HEK293T (cell line): ENCODE measurements around the gene LSS.
A peak's percentile ranks its signal among the peaks of the same experiment; 100 is the strongest.
"Not testable (repeated sequence)": the region's sequence is repeated elsewhere in the genome, so short reads cannot be mapped to it uniquely, and the experiment has no call there.

Experiments
- CTCF ChIA-PET: fragments of 350-600 bp; formaldehyde crosslinking; extraction: SDS; loops from one replicate; lab custom pipeline; 2021; ENCODE audit warnings: antibody characterized with exemption, inconsistent platforms; lab: Yijun Ruan, JAX
- POLR2A ChIA-PET: fragments of 350-600 bp; formaldehyde crosslinking; extraction: SDS; loops from one replicate; lab custom pipeline; 2020; ENCODE audit warnings: antibody characterized with exemption, inconsistent platforms; lab: Yijun Ruan, JAX
- DNase-seq: peaks from one replicate; pipeline ENCODE4 v3.0.0; 2012; ENCODE audit warnings: mixed read lengths; ENCODE audit errors: extremely low spot score
- ARNT ChIP-seq: fragments of 450-650 bp; IDR thresholded peaks from 2 replicates; pipeline ENCODE4 v1.6.1; 2017; ENCODE audit warnings: mild to moderate bottlenecking
- BHLHE40 ChIP-seq: fragments of 450-650 bp; IDR thresholded peaks from 2 replicates; pipeline ENCODE4 v1.6.1; 2016; ENCODE audit warnings: mild to moderate bottlenecking, moderate library complexity, borderline replicate concordance
- CTBP1 ChIP-seq: fragments of 450-650 bp; IDR thresholded peaks from 2 replicates; pipeline ENCODE4 v1.6.1; 2016; ENCODE audit warnings: borderline replicate concordance
- ELF4 ChIP-seq: fragments of 450-650 bp; IDR thresholded peaks from 2 replicates; pipeline ENCODE4 v1.6.1; 2017; ENCODE audit warnings: antibody characterized with exemption
- FOXA1 ChIP-seq: fragments of 450-650 bp; IDR thresholded peaks from 2 replicates; pipeline ENCODE4 v1.6.1; 2016; ENCODE audit warnings: mild to moderate bottlenecking
- FOXK2 ChIP-seq: fragments of 450-650 bp; IDR thresholded peaks from 2 replicates; pipeline ENCODE4 v1.6.1; 2016; ENCODE audit warnings: mild to moderate bottlenecking
- FOXM1 ChIP-seq: fragments of 450-650 bp; IDR thresholded peaks from 2 replicates; pipeline ENCODE4 v1.6.1; 2017; ENCODE audit warnings: mild to moderate bottlenecking, borderline replicate concordance
- HDGF ChIP-seq: fragments of 450-650 bp; IDR thresholded peaks from 2 replicates; pipeline ENCODE4 v1.6.1; 2017; ENCODE audit warnings: antibody characterized with exemption, borderline replicate concordance
- L3MBTL2 ChIP-seq: fragments of 450-650 bp; conservative IDR thresholded peaks from 2 replicates; pipeline ENCODE4 v1.6.1; 2016; ENCODE audit warnings: mild to moderate bottlenecking
- LEF1 ChIP-seq: fragments of 450-650 bp; IDR thresholded peaks from 2 replicates; pipeline ENCODE4 v1.6.1; 2017; ENCODE audit warnings: mild to moderate bottlenecking, borderline replicate concordance
- NFRKB ChIP-seq: fragments of 450-650 bp; IDR thresholded peaks from 2 replicates; pipeline ENCODE4 v1.6.1; 2016; ENCODE audit warnings: mild to moderate bottlenecking, moderate library complexity
- PKNOX1 ChIP-seq: fragments of 450-650 bp; IDR thresholded peaks from 2 replicates; pipeline ENCODE4 v1.6.1; 2016
- SP1 ChIP-seq: fragments of 450-650 bp; IDR thresholded peaks from 2 replicates; pipeline ENCODE4 v1.6.1; 2017
- SUZ12 ChIP-seq: fragments of 450-650 bp; IDR thresholded peaks from 2 replicates; pipeline ENCODE4 v1.6.1; 2016; ENCODE audit warnings: mild to moderate bottlenecking
- TARDBP ChIP-seq: fragments of 450-650 bp; IDR thresholded peaks from 2 replicates; pipeline ENCODE4 v1.6.1; 2016
- ZNF384 ChIP-seq: fragments of 450-650 bp; IDR thresholded peaks from 2 replicates; pipeline ENCODE4 v1.6.1; 2016

The LSS gene

GRCh38 chr21:46184625-46185555 lies 43.7 kb downstream of the LSS start:
- POLR2A ChIA-PET: no interaction called here
- CTCF ChIA-PET: no interaction called here
- peak; percentile 80 for DNase-seq
- TF ChIP-seq LEF1 (no peak), L3MBTL2 (peak; percentile 35; the same call in 1 of the 2 replicates), PKNOX1 (peak; percentile 95)

- CTCF ChIA-PET: no interaction called here
- POLR2A ChIA-PET: no interaction called here
- TF ChIP-seq SUZ12: no peak
- TF ChIP-seq BHLHE40: no peak
- DNase-seq: peak; percentile 72
These were observed 44.5 kb downstream of the LSS start, which contains the start of gene SPATC1L for GRCh38 chr21:46183910-46184624. Gene SPATC1L (minus strand): TSS chr21:46184459. CDS start chr21:46182816, 1,643 bp downstream.

GRCh38 chr21:46183337-46183909 lies 45.2 kb downstream of the LSS start:
- CTCF ChIA-PET, POLR2A ChIA-PET, DNase-seq: not testable (repeated sequence)

DNA sequence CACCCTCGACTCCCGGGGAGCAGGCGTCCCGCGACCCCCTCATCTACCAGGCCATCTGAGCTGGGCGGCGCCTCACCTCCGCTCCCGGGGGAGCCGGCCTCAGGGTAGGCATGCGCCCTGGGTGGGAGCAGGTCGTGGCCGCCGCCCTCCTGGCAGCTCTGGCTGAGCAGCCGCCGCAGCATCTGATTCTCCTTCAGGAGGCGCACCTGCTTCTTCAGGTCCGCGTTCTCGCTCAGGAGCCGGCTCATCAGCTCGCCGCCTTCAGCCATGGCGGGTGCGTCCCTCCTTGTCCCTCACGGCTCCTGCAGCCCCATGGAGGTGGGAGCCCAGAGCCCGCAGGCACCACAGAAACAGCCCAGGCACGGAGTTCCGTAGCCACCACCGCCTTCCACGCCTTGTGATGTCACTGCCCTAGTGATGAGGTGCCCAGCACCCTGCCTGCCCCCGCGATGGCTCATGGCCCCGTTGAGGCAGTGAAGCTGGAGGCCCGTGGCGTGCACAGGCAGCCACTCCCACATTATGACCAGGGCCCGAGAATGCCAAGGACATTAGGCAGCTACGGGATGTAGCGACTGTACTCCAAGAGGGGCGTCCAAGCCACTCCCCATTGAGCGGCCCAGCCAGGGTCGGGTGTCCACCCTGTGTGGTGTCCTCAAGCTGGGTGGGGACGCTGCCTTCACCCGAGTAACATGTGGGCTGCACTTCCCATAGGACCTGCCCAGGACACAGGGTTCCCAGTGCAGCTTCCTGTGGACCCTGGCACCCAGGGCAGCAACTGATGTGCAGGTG lies 45.8 kb downstream of the LSS start:
- ChIA-PET POLR2A (no interaction called here), CTCF (no interaction called here)
- TF ChIP-seq FOXA1 (no peak), FOXK2 (no peak), TARDBP (no peak), ARNT (no peak), BHLHE40 (no peak), ELF4 (no peak), SP1 (no peak), NFRKB (no peak), CTBP1 (no peak), ZNF384 (no peak), LEF1 (no peak), HDGF (no peak), PKNOX1 (no peak)
- no peak for DNase-seq

DNA sequence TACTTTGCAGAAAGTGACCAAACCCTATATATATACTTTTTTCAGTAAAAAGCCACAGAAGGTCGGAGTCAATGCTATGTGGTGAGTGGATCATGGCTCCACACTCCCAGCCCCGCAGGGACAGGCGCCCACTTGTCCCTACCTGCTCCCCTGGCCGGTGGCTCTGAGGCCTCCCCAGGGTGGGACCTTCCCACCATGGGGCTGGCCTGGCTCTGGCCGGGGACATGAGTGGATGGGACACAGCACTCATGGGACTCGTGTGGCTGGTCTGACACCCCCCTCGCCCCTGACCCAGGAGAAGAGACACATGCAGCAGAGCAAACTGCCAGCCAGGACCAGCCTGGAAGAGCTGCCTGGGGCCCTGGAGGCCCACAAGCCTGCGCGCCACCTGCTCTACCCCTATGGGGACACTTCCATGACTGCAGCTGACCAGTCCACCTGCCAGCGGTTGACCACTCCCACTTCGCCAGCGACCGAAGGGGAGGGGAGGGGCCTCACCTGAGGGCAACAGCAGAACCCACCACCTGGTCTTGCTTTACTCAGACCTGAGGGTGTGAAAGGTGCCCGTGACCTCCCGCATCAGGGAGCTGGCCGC lies 46.5 kb downstream of the LSS start:
- ChIA-PET POLR2A (no interaction called here), CTCF (no interaction called here)
- DNase-seq: no peak
- TF ChIP-seq NFRKB: no peak
- TF ChIP-seq LEF1: no peak
- no peak for TF ChIP-seq ARNT
- no peak for TF ChIP-seq ELF4
- no peak for TF ChIP-seq ZNF384
- no peak for TF ChIP-seq SP1
- TF ChIP-seq L3MBTL2: no peak
- TF ChIP-seq CTBP1: no peak
- no peak for TF ChIP-seq PKNOX1
- TF ChIP-seq FOXM1: no peak
- TF ChIP-seq FOXK2: no peak
- no peak for TF ChIP-seq SUZ12
- TF ChIP-seq TARDBP: no peak
- no peak for TF ChIP-seq BHLHE40
- no peak for TF ChIP-seq FOXA1
- TF ChIP-seq HDGF: no peak

GRCh38 chr21:46181436-46181835 lies 47.1 kb downstream of the LSS start:
- DNase-seq: no peak
- TF ChIP-seq ARNT: no peak
- TF ChIP-seq FOXA1: no peak
- TF ChIP-seq LEF1: no peak
- no peak for TF ChIP-seq BHLHE40
- TF ChIP-seq SUZ12: no peak
- no peak for TF ChIP-seq NFRKB
- no peak for TF ChIP-seq HDGF
- TF ChIP-seq TARDBP: no peak
- TF ChIP-seq ELF4: no peak
- no peak for TF ChIP-seq FOXK2
- TF ChIP-seq PKNOX1: no peak
- TF ChIP-seq CTBP1: no peak
- TF ChIP-seq ZNF384: no peak
- TF ChIP-seq FOXM1: no peak
- no peak for TF ChIP-seq SP1
- TF ChIP-seq L3MBTL2: no peak
- ChIA-PET POLR2A (no interaction called here), CTCF (no interaction called here)
